K562 (cell line): ENCODE measurements around the gene GEMIN4. TPM values are rescaled to one million over a fixed set of nuclear protein-coding genes. Genes with fewer than 3 reads are reported as not detected.

ENCODE experiments used
- ATAC-seq: fragments of 200-7000 bp; cut with Tn5 transposase; 3 replicates; pipeline ENCODE4 v1.9.1; 2020; ENCODE audit warnings: moderate library complexity
- BruUV-seq: library from RNA; stranded (reverse); fragments of 400-500 nt; replicated peaks from 2 replicates; lab custom pipeline; 2021; lab: Mats Ljungman, UMichigan
- CTCF ChIA-PET: fragments of 300-600 bp; formaldehyde crosslinking; extraction: SDS; loops from one replicate; lab custom pipeline; 2021; ENCODE audit warnings: low intra/inter-chr PET ratio; lab: Yijun Ruan, JAX
- POLR2A ChIA-PET: fragments of 300-600, 350-650 bp; sonication (Branson Sonifier 250); formaldehyde crosslinking; extraction: SDS; loops from one replicate; lab custom pipeline; 2021; ENCODE audit warnings: antibody characterized with exemption, inconsistent platforms; lab: Yijun Ruan, JAX
- DNase-seq, 4 experiments: peaks; one replicate each; pipeline versions ENCODE4 v3.0.0 to v3.0.0-alpha.2; 2011 to 2018; ENCODE audit warnings: low spot score in 3 of 4, mixed read lengths in 3 of 4; ENCODE audit errors: extremely low read depth in 1 of 4
- FAIRE-seq: peaks from 2 replicates; lab custom pipeline; 2011; peaks lifted over from hg19 to GRCh38; lab: Jason Lieb, UNC
- H2AFZ ChIP-seq: 2 replicates; pipeline ENCODE4 v1.6.0; 2011; ENCODE audit warnings: low read depth, low read length, control low read depth, inconsistent platforms
- H3K27ac ChIP-seq: fragments of 200-600 bp; 3 replicates; pipeline ENCODE4 v1.8.0; 2011; ENCODE audit warnings: low read depth, mild to moderate bottlenecking, control low read depth, inconsistent platforms, low read length, moderate library complexity, mixed read lengths; ENCODE audit errors: extremely low read depth
- H3K27me3 ChIP-seq, 2 experiments: fragments of 300-600 bp in 1 of 2; 2 replicates in 1 of 2; 3 replicates in 1 of 2; pipeline versions ENCODE4 v1.6.0 to v1.8.0; 2011; ENCODE audit warnings: inconsistent platforms in 2 of 2, low read length in 2 of 2, mild to moderate bottlenecking in 1 of 2, mixed read lengths in 1 of 2, moderate library complexity in 1 of 2; ENCODE audit not compliant: control insufficient read depth in 2 of 2, insufficient read depth in 2 of 2
- H3K36me3 ChIP-seq: fragments of 300-600 bp; 3 replicates; pipeline ENCODE4 v1.8.0; 2011; ENCODE audit warnings: mild to moderate bottlenecking, low read length, inconsistent platforms; ENCODE audit not compliant: control insufficient read depth, insufficient read depth
- H3K4me1 ChIP-seq, 2 experiments: fragments of 200-600 bp in 1 of 2; replicated peaks in 1 of 2; 2 replicates in 1 of 2; 3 replicates in 1 of 2; pipeline versions ENCODE4 v1.5.1 to v1.8.0; 2011; ENCODE audit warnings: inconsistent platforms in 2 of 2, low read length in 2 of 2, mild to moderate bottlenecking in 1 of 2, mixed read lengths in 1 of 2, moderate library complexity in 1 of 2; ENCODE audit not compliant: control insufficient read depth in 2 of 2, insufficient read depth in 2 of 2
- H3K4me2 ChIP-seq: 2 replicates; pipeline ENCODE4 v1.6.1; 2011; ENCODE audit warnings: low read length, control low read depth, inconsistent platforms, mixed read lengths; ENCODE audit not compliant: insufficient read depth
- H3K4me3 ChIP-seq: fragments of 200-600 bp; sonication (generic), shearing (Covaris generic); 2 replicates; pipeline ENCODE4 v1.5.1; 2016; ENCODE audit warnings: control low read depth, inconsistent platforms
- H3K79me2 ChIP-seq: fragments of 200-600 bp; 3 replicates; pipeline ENCODE4 v1.8.0; 2011; ENCODE audit warnings: low read length, inconsistent platforms; ENCODE audit not compliant: control insufficient read depth, insufficient read depth
- H3K9ac ChIP-seq, 2 experiments: 2 replicates each; pipeline versions ENCODE4 v1.6.0 to v1.6.1; 2011; ENCODE audit warnings: low read depth in 2 of 2, low read length in 2 of 2, control low read depth in 1 of 2, inconsistent platforms in 1 of 2, mild to moderate bottlenecking in 1 of 2, mixed read lengths in 1 of 2; ENCODE audit not compliant: insufficient read depth in 1 of 2
- H3K9me1 ChIP-seq: one replicate; pipeline ENCODE4 v1.6.0; 2011; ENCODE audit warnings: inconsistent platforms, mild to moderate bottlenecking, low read length, moderate library complexity; ENCODE audit not compliant: control insufficient read depth, insufficient read depth
- H3K9me3 ChIP-seq: replicated peaks from 2 replicates; pipeline ENCODE4 v1.5.1; 2011; ENCODE audit warnings: low read depth, low read length, inconsistent platforms; ENCODE audit not compliant: control insufficient read depth, insufficient read depth
- H4K20me1 ChIP-seq: replicated peaks from 2 replicates; pipeline ENCODE4 v1.6.1; 2011; ENCODE audit warnings: low read length, inconsistent platforms, mixed read lengths; ENCODE audit not compliant: control insufficient read depth, insufficient read depth
- BCOR ChIP-seq: fragments of 450-650 bp; IDR thresholded peaks from 2 replicates; pipeline ENCODE4 v1.6.1; 2016
- CC2D1A ChIP-seq: fragments of 450-650 bp; IDR thresholded peaks from 2 replicates; pipeline ENCODE4 v1.6.1; 2017; ENCODE audit warnings: mild to moderate bottlenecking
- ESRRB ChIP-seq: fragments of 250-450 bp; sonication (Bioruptor Pico); IDR thresholded peaks from 2 replicates; pipeline ENCODE4 v1.5.0; 2020; ENCODE audit warnings: mild to moderate bottlenecking, moderate library complexity, borderline replicate concordance
- FOXO4 ChIP-seq: fragments of 450-650 bp; formaldehyde crosslinking; IDR thresholded peaks from 2 replicates; pipeline ENCODE4 v1.4.0; 2020; ENCODE audit warnings: mild to moderate bottlenecking, moderate library complexity
- GABPB1 ChIP-seq: sonication (generic); formaldehyde crosslinking; IDR thresholded peaks from 2 replicates; pipeline ENCODE4 v1.8.0; 2022; ENCODE audit warnings: mild to moderate bottlenecking, missing genetic modification reagents
- MCM2 ChIP-seq: fragments of 450-650 bp; IDR thresholded peaks from 2 replicates; pipeline ENCODE4 v1.6.1; 2017; ENCODE audit warnings: low read depth, mild to moderate bottlenecking
- SFPQ ChIP-seq: fragments of 200-400 bp; formaldehyde crosslinking; IDR thresholded peaks from 2 replicates; pipeline ENCODE4 v1.6.1; 2017; ENCODE audit warnings: mild to moderate bottlenecking, low read depth, low read length, moderate library complexity
- SMAD2 ChIP-seq: fragments of 150-350 bp; IDR thresholded peaks from 2 replicates; pipeline ENCODE4 v1.6.1; 2014; ENCODE audit warnings: low read depth, mild to moderate bottlenecking, low read length
- TARDBP ChIP-seq: fragments of 450-650 bp; IDR thresholded peaks from 2 replicates; pipeline ENCODE4 v1.6.1; 2016
- ZBTB12 ChIP-seq: fragments of 250-450 bp; sonication (Bioruptor Pico); IDR thresholded peaks from 2 replicates; pipeline ENCODE4 v1.4.0; 2020
- WGBS: fragments of 100-300 bp; shearing (Covaris generic); methylation state at CpG from one replicate; pipeline ENCODE4 v1.1.6; 2016; ENCODE audit warnings: low coverage, mixed read lengths; ENCODE audit not compliant: insufficient coverage; ENCODE audit errors: missing lambda C conversion rate; 5-methylcytosine and 5-hydroxymethylcytosine counted together
- in situ Hi-C: fragments of 300-500 bp; cut with MboI; formaldehyde crosslinking; loops from 4 replicates; pipeline ENCODE4 v1.15.0; 2018; ENCODE audit warnings: inconsistent platforms, mixed read lengths
- intact Hi-C: fragments of 100-400 bp; cut with micrococcal nuclease; formaldehyde crosslinking; loops from 2 replicates; pipeline ENCODE4 v1.14.2; 2022
- polyA plus RNA-seq, 8 experiments: library from polyadenylated mRNA; depleted of rRNA in 4 of 8; stranded (reverse) in 5 of 8; unstranded in 3 of 8; fragments of >200 nt; fragmentation: Nextera tagmentation in 2 of 8; fragmentation: Illumina TruSeq in 1 of 8; extraction: Ambion mirVana in 2 of 8; extraction: Trizol in 1 of 8; gene quantifications; 2 replicates each; pipeline versions ENCODE4 v1.2.1 to v1.2.3, GENCODE V29; 2011 to 2014; ENCODE audit warnings: inconsistent platforms in 1 of 8, missing spikeins in 1 of 8
- total RNA-seq, 7 experiments: library from RNA; depleted of rRNA in 6 of 7; stranded (reverse); fragments of >200 nt in 6 of 7; fragmentation: Illumina TruSeq in 2 of 7; extraction: Trizol in 2 of 7; gene quantifications; 2 replicates each; pipeline versions ENCODE4 v1.2.1 to v1.2.3, GENCODE V29; 2011 to 2021; ENCODE audit warnings: low replicate concordance in 1 of 7

Gene GEMIN4
- total and polyA plus RNA-seq, 9 of the 15 experiments (the other 6 are each of a cell fraction or from before 2014, with no cell fraction given) = 1.8 to 42.5 (median 10.8) TPM

GRCh38 chr17:792277-792676 is 40.2 kb upstream of the GEMIN4 start:
- H3K4me1 ChIP-seq = peaks cover 0 to 4% of the 10 kb centered on the region in 2 experiments; a peak in 1 of 5 replicates
- FAIRE-seq (no peak), ATAC-seq (no peak), DNase-seq (no peak)
- no peak overlapping the region for H3K27ac ChIP-seq
- H3K9ac ChIP-seq = no peak overlapping the region
- H3K27me3 ChIP-seq = peaks cover 0 to 3% of the 10 kb centered on the region in 2 experiments; a peak in 1 of 5 replicates
- H3K4me2 ChIP-seq = no peak overlapping the region
- H3K36me3 ChIP-seq = peaks cover 47% of the 10 kb centered on the region; the same call in 2 of the 3 replicates
- in situ Hi-C loops (loop anchor here (5.0 kb wide), 1 partner anchor 265 kb away; no protein-coding TSS in a partner anchor), intact Hi-C loops (no loop called here)
- H3K79me2 ChIP-seq = no peaks in the 10 kb centered on the region
- no TSS peak for BruUV-seq
- H3K4me3 ChIP-seq = no peak overlapping the region
- TF ChIP-seq SMAD2 (no peak), BCOR (no peak), GABPB1 (CRISPR knock-in tag) (no peak), TARDBP (no peak), MCM2 (no peak), FOXO4 (CRISPR knock-in tag) (no peak), SFPQ (no peak), ZBTB12 (CRISPR knock-in tag) (no peak), ESRRB (CRISPR knock-in tag) (no peak), CC2D1A (no peak)
- WGBS = 93% methylated on average over 7 of the region's 9 CpGs
- ChIA-PET CTCF (interaction anchor here (0.7 kb wide), 1 partner anchor 207 kb away, joined by 3 read pairs; no protein-coding TSS in a partner anchor), POLR2A (interaction anchor here (0.7 to 1.2 kb wide), 2 partner anchors 11 to 32 kb away, joined by 3 to 9 read pairs; partner anchors contain the start of genes GLOD4 and MRM3)
- no peaks in the 10 kb centered on the region for H3K9me1 ChIP-seq
- H2AFZ ChIP-seq = no peak overlapping the region
- 0 out of 2 replicates have a peak, but pooled peaks cover 3% of the 10 kb centered on the region for H4K20me1 ChIP-seq
- no peaks in the 10 kb centered on the region for H3K9me3 ChIP-seq
